Stimulated activated CD4-positive, alpha-beta T cell treated with anti-CD3 and anti-CD28 coated beads, Interleukin-4, amount 100 ng/mL, for 24 hours (primary cell): ENCODE results near the gene DOHH.

ENCODE experiments used
- DNase-seq: peaks from one replicate; pipeline ENCODE4 v3.0.0-alpha.2; 2020

The DOHH gene

DNA sequence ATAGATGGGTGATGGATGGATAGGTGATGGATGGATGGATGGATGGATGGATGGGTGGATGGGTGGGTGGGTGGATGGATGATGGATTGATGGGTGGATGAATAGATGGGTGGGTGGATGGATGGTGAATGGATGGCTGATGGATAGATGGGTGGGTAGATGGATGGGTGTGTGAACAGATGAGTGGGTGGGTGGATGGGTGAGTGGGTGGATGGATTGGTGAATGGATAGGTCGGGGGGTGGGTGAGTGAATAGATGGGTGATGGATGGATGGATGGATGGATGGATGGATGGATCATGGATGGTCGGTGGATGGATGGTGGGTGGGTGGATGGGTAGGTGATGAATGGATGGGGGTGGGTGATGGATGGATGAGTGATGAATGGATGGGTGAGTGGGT lies 23.6 kb downstream of the DOHH start:
- no peak for DNase-seq

DNA sequence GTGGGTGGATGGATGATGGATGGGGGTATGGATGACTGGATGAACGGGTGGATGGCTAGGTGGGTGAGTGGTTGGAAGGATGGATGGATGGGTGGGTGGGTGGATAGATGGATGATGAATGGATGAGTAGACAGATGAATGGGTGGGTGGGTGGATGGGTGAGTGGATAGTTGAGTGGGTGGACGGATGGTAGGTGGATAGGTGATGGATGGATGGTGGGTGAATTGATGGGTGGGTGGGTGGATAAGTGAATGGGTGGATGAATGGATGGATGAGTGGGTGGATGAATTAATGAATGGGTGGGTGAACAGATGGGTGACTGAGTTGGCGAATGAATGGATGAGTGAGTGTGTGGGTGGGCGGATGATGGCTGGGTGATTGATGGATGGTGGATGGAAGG lies 25.0 kb downstream of the DOHH start:
- DNase-seq = no peak

DNA sequence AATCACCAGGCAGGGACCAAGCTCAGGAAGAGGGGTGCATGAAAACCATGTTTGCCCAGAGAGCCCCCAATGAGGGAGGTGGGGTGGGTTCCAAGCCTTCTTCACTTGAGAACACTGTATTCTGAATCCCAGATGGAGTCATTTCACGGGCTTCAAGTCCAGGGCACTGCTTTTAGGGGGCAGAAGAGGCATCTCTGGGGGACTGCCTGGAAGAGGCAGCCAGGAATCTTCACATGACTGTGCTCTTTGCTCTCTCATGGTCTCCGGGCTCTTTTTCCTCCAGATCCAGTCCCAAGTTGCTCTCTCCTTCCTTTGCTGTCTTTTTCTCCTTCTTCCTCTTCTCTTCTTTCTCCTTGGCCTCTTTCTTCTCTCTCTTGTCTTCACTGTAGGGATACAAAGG lies 25.9 kb downstream of the DOHH start:
- no peak for DNase-seq

DNA sequence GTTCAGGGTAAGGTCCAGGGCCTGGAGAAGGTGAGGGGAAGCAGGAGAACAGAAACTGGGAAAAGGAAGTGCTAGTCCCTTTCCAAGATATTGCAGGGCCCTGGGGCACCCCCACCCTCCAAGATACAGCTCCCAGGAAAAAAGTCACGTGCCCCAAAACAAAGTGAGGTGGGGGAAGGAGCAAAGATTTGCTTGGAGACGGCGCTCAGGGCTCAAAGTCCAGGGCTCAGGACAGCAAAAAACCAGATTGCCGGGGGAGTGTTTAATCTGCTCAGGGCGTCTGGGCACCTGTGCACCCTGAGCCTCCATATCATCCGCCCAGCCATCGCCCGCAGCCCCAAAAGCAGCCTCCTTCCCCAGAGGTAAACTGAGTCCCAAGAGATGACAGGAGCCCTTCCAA lies 26.5 kb downstream of the DOHH start:
- no peak for DNase-seq

DNA sequence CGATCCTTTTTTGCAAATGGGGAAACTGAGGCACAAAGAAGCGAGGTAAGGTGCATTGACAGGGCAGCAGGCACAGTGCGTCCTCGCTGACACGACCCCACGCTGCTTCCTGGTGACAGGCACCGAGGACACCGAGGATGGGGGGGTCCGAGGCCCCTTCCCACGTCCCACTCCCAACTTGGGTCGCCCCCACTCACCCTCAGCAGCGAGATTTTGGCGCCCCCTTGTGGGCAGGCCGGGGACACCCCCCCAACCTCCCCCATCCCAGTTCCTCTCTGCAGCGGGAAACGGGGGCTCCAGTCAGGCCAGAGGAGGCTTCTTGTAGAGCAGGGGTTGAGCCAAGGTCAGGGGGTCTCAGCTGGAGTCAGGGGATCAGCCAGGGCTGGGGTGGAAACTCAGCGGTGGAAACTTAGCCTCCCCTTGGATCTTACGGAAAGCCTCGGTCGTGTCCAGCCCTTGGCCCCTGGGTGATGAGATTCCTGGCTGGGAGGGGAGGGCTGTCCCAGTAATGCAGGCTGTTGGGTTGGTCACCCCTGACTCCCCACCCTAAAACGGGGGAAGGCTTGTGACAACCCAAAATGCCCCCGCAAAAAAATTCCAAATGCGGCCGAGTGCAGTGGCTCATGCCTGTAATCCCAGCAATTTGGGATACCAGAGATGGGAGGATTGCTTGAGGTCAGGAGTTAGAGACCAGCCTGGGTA lies 28.4 kb downstream of the DOHH start:
- peak; percentile 41 for DNase-seq

DNA sequence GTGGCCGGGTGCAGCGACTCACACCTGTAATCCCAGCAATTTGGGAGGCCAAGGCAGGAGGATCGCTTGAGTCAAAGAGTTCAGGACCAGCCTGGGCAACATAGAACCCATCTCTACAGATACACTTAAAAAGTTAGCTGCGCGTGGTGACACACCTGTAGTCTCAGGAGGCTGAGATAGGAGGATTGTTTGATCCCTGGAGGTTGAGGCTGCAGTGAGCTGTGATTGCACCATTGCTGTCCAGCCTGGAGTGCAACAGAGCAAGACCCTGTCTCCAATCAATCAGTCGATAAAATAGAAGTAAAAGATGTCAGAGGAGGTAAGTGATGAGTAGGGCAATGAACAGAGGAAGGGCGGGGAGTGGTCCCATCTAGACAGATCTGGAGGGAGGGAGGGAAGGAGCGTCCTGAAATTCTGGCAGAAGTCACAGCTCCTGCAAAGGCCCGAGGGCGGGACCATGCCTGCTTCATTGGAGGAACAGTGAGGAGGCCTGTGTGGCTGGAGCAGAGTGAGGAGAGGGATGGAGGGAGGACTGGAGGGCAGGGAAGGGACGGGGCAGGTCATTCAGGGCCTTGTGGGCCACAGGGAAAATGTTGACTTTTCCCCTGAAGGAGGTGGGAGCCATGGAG lies 29.9 kb downstream of the DOHH start:
- DNase-seq = no peak

DNA sequence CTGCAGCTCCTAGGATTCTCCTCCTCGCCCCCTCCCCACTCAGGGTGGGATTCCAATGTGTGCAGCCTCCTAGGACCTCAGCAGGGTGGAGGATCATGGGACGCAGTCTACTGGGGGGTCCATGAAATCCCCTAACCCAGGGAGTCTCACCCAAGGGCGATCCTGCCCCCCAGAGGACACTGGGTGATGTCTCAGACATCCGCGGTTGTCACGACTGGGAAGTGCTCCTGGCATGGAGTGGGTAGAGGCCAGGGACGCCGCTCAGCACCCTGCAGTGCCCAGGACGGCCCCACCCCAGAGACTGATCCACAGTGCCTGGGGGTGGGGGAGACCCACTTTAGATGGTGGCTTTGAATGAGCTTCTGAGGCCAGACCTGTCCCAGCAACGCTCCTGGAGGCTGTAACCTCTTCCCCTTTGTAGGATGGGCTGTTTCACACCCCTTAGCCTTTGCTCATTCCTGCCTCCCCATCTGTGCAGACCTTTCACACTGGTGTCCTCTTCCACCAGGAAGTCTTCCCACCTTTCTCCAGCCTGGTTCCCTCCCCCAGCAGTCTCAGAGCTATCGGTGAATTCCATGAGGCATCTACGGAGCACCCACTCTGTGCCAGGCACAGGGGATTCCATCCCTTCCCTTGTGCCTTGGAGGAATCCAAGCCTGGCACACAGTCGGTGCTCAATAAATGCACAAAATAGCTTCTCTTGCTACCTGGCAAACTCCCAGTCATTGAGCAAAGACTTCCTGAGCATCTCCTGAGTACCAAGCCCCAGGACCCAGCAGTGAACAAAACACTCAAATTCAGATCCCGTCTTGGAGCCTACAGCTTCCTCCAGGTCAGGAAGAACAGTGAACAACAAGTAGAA lies 30.6 kb downstream of the DOHH start:
- no peak for DNase-seq

DNA sequence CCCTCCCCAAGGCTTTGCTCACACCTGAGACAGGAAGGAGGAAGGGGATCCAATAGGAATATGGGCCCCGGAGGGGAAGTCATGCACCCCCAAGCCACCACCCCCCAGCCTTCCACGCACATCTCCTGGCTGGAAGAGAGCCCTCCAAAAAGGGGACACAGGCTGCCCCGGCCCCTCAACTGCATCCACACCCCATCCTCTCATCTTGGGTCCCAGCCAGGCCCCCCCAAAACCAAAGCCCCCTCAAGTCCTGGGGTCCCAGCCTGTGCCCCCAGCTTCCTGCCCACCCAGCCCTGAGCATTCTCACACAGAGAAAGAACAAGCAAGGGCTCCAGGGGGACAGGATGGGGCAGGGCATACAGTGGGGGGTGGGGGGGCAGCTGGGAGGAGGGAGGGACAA lies 32.3 kb downstream of the DOHH start:
- DNase-seq = no peak

DNA sequence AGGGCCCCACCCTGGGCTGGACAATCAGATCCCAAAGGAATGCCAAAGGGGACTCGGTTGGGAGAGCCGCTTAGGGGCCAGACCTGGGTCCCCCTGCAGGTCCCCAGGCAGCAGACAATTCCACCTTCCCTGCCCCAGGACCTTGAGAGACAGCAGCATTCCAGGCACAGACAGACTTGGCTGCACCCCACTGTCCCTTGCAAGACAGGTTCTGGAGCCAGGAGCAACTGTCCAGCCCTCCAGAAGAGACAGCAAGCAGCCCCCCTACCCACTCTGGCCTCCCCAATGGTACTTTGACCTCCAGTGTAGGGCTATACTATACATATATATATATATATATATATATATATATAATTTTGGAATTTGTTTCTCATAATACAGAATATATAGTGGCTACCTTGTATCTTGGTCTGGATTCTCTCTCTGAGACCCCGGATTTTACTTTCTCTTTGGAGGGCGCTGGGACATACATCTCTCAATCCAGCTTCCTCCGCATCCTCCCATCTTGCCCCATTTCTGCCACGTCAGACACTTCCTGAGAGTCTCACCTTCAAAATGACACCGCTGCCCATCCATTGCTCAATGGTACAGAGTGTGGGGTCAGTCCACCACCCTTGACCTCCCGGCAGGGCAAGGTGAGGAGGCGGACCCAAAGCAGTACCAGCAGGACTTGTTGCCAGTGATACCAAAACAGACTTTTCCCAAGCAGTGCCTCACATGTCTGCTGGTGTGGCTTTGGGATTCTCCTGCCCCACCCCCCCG lies 32.9 kb downstream of the DOHH start:
- DNase-seq = no peak

DNA sequence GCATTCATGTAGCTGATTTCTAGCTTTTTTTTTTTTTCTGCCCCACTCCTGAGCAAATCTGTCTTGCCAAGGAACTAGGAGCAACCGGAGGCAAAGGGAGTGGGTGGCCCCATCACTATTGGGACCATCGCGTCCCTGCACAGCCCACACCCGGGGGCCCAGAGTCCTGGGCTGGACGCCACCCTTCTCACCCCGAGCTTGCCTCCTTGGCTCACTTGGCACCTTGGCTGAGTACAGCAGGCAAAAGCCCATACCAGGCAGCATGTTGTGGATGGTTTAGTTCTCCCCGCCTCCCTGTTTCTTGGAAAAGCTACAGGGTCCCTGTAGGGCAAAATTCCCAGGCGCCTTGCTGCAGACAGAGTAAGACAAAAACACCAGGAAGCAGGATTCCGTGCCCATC lies 33.8 kb downstream of the DOHH start:
- no peak for DNase-seq

DNA sequence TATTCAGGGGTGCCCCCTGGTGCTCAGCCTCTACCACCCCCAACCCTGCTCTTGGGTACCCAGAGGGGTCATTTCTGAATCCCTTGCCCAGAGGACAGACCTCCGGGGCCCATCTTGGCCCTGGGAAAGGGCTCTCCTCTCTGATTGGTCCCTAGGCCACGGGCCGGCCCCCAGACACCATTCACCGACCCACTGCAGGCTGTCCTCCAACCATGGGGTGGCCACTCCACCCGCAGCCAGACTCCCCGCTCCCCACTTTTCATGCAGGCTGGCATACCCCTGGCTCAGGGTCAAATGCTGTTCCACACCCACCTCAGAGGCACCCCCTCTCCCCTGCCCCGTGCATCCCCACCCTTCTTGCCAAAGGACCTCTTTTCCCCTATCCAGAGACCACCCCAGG lies 34.9 kb downstream of the DOHH start:
- no peak for DNase-seq

DNA sequence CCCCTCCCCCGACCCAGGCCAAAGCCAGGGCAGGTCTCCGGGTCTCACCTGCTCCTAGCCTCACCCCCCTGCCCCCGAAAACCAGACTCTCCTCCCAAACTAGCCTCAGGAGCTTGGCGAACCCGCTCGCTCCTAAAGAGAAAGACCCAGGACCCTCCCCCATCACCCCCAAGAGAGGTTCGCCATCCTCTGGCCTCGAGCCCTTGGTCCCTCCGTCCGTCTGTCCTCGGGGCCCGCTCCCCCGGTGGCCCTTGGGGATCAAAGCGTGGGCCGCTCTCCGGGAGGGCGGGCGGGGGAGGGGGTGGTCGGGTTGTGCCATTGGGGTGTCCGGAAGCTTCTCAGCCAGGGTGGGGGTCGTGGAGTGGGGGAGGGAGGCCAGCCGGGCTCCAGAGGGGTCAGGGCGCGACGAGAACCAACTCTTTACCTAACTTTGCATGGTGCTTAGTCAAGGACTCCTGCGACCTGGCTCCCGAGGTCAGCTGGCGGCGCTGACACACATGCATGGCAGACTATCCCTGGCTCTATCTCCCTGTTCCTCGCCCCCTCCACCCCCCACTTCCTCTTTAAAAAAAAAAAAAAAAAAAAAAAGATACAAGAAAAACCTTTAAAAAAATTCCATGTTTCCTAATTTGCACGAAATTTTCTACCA lies 35.8 kb downstream of the DOHH start:
- DNase-seq = no peak

DNA sequence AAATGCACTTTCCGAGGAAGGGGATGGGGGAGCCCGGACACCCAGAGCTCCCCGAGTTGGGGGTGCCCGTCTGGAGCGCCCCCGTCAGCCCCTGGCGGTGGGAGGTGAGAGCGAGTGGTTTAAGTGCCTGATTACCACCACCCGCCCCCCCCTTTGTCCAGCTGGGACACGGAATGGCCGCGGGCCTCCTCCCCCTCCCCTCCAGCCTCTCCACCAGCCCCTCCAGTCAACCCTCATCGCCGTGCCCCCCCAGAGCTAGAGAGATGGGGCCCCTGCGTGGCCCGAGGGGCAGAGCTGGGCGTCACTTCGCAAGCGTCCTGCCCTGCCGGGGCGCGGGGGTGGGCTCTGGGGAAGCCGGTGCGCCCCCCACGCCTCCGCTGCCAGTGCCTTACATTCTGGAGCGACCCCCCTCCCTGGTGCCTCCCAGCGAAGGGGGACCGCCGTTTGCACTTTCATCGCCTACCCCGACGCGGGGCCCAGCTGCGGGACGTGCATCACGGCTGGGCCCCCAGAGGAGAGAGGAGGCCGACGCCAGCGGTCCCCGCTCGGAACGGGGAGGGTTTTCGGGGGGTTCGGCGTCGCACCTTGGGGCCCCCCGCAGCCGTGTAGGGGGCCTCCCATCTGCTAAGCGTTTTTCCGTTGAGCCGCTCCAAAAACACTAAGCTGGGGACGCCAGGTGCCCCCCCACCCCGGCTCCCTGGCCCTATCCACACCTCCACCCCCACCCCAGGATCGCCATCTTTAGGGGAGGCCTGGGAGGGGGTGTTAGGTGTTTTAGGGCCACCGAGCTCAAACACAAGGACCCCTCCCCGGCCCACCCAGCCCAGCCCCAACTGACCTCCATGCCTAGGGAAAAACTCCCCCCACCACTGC lies 36.5 kb downstream of the DOHH start:
- DNase-seq = no peak

DNA sequence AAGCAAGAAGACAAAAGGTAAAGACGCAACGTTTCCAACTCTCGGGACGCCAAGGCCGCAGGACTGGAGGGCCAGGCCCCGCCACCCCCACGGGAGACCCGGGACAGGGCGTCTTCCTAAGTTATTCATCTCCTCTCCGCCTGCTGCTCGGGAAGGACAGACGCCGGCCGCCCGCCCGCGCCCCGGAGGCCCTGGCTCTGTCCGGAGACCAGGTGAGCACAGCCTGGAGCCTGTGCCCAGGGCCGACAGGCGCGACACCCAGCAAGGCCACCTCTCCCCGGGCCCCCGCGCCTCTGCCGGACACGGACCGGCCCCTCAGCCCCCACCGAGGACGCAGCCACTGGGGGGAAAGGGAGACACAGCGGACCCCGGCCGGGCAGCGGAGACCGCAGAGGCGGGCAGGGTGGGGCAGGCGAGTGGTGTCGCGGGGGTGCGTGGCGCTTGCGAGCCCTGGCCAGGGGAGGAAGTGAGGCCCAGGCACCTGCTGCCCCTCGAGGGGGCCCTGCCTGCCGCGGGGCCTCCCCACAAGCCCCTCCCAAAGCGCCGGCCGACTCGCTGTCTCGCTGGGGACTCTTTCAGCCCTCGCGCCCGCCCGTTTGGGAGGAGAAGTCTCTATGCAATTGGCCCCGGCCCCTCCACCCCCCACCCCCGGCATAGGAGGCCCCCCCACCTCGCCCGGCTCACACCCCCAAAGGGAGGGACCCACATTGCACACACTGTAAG lies 37.3 kb downstream of the DOHH start:
- DNase-seq = no peak

DNA sequence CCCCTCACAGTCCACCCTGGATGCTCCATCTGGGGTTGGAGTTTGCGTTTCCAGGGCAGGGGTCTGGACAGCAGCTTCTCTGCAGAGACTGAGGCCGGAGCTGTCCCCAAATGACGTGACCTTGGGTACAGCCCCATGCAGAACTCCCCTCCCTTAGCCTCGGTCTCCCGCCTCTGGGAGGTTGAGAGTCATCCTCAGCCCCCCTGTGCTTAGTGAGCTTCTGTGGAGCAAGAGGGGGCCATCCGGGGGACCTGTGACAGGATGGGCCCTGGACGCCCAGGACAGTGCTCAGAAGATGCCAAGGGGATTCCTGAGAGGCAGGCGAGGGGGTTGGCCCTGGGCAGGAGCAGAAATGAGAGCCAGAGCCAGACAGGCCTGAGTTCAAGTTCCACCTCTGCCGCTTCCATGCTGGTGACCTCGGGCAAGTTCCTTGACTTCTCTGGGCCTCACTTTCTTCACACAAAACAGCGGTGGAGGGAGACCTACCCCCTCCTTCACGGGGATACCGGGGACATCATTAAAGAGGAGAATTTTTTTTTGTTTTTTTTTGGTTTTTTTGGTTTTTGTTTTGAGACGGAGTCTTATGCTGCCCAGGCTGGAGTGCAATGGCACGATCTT lies 40.4 kb downstream of the DOHH start:
- no peak for DNase-seq

DNA sequence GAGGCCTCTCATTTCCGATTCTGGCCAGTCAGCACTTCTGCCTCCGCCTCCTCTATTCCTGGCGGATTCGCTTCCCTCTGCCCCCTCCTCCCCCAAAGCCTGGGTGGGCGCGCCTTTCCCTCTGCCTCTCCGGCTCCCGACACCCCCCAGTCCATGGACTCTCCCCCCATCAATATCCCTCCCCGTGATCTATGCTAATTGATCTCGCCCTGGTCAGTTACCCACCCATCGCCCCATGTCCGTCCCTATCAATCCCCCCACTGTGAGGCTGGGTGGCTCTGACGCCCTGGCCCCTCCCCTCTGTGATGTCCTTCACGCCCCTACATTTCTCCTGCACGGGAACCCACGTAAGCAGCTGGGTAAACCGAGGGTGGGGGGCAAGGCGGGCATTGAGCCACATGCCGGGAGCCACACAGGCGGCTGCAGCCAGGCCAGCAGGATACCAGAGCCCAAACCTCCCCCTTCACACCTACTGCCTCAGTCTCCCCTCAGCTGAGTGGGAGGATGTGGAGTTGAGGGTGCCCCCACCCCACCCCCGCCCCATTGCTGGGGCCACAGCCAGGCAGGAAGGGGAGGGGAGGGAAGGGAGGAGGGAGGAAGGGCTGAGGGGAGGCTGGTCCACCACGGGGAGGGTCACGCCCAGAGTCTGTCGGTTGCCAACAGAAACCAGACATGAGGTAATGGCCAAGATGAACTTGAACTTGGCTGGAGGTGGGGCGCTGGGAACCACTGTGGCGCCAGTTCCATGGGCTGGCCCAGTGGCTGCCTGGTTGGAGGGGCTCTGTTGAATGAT lies 41.2 kb downstream of the DOHH start:
- no peak for DNase-seq

DNA sequence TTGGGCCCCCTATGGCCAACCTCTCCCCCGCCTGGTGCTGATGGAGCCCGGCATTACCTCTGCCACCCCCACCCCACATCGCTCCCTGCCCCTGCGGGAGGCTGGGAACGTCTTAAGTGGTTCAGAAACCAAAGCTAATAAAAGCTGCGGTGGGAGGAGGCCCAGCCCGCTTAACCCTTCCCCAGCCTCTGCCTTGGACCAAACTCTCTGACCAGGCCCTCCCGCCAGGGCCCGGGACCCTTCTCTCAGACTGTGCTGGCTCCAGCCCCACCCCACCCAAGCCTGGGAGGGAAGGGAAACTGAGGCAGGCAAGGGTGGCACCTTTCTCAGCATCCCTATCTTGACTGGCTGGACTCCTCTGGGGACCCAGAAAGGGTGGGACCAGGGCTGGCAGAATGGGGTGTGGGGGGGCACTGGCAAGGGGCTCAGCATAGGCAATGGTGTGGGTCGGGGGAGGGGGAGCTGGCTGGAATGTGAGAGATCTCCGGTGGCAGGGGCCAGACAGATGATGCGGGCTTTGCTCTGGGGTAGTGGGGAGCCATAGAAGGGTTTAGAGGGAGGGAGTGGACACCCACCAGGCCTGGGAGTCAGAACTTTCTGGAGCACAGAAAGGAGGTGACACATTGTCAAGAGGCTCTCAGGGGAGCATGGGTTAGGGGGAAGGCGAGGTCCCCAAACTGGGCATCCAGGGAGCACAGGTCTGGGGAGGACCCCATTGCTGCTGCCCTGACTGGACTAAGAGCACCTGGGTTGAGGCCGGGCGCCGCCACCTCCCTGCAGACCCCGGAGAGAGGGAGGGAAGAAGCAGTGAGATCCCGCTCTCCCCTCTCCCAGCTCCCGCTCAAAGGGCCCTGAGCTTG lies 42.0 kb downstream of the DOHH start:
- no peak for DNase-seq

DNA sequence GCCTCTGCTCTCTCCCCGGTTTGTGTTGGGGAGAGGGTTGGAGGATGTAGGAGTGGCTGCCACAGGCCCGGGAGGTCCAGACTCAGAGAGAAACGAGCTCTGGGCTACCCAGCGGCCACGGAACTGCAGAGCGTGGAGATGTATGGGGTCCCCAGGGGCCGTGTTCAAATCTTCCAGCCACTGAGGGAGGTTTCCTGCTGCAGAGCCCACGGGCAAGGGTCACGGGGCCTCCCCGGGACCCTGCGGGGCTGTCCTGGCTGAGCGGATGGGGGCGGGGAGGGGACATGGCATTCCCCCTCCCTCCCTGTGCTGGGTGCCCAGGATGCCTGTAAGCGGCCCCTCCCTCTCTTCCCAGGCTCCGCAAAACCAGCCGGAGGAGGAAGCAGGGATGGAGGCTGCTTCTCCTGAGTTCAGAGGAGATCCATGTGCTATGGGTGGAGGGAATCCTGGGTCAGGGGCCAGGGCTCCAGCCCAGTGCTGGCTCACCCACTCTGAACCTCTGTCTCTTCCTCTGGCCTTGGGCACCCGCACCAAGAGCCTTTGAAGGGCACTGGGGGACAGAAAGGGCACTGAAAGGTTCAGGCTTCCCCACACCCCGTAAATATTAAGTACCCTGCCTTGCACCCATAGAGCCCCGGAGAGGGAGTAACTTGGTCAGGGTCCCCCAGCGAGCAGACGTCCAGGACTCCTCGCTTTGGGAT lies 42.8 kb downstream of the DOHH start:
- DNase-seq = no peak
